Activated CD4-positive, alpha-beta T cell treated with anti-CD3 and anti-CD28 coated beads for 1 hour (primary cell): ENCODE results near the gene TMEM50B.
"Not testable (repeated sequence)": the region's sequence is repeated elsewhere in the genome, so short reads cannot be mapped to it uniquely, and the experiment has no call there.

Experiments used
- DNase-seq: peaks from one replicate; pipeline ENCODE4 v3.0.0-alpha.2; 2020

Gene TMEM50B

DNA sequence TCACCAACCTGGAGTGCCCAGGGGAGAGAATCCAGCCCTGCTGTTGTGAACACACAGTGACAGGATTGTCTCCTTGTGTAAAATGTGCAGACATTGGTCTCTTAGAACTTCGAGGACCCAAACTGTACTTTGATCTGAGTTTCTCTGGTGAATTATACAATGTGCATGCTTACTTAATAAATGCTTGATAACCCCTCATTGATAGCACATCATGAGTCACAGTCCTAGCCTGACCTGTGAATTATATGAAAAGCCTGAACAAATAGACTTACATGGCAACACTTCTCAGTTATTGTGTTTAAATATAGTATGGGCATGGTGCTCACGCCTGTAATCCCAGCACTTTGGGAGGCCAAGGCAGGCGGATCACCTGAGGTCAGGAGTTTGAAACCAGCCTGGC is 53.9 kb downstream of the TMEM50B start:
- no peak for DNase-seq

DNA sequence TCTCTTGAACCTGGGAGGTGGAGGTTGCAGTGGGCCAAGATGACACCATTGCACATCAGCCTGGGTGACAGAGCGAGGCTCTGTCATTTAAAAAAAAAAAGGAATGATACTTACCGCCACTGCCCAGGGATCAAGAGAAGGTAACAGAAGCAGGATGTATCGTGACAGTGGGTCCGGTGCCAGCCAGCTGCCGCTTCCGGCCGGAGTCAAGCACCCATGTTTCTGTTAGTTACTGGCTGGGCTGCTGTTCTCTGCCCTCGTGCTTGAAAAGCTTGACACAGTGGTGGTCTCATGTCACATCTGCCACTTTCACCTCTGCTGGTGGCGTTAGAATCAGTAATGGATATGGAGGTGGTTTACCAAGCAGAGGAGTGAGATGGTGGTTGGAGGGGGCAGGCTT is 55.6 kb downstream of the TMEM50B start:
- no peak for DNase-seq

DNA sequence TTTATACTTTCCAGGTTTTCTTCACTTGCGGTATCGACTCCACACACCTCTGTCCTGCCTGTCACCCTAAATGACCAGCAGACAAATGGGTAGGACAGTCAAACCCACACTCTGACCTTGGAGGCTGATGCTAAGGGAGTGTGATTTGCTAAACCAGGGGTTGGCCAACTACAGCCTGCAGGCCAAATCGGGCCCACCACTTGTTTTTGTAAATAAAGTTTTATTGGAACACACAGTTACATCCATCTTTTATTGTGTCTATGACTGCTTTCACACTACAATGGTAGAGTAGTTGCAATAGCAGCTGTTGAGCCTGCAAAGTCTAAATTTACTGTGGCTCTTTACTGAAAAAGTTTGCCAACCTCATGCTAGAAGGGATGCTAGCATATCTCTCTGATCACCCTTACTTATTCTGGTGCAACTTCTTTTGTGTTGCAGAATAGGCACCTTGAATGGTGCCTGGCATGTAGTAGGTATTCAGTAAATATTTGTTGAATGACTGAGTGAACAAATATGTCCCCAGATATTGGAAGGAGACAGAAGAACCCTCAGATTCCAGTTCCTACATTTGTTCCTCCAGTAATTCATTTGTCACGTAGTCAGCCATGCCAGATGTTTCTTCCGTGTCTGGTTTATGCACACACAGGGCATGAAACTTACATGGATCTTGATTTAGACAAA is 57.9 kb downstream of the TMEM50B start:
- DNase-seq: no peak

DNA sequence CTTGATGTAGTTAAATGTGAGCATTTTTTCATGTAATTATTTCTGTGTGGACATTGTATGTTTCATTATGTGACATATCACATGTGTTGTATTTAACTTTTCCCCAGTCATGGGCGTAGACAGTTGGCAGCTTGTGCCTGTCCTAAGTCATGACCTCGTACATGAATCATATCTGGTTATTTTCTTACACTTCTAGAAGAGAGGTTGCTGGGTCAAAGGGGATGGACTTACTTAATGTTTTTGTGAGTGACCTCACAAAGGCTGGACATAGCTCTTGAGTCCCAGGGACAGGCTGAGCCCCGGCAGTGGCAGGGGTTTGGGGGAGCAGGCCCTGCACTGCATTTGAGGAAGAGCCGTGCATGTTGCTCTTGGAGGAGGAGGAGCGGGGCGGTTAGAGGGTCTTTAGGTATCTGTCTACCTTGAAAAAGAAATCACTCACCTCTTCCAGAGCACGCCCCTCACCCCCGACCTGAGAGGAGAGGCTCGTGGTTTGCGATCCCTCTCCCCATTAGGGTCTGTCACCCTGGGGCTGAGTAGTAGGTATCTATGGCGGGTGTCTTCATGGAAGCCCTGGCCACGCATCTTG is 60.1 kb downstream of the TMEM50B start:
- DNase-seq: no peak

DNA sequence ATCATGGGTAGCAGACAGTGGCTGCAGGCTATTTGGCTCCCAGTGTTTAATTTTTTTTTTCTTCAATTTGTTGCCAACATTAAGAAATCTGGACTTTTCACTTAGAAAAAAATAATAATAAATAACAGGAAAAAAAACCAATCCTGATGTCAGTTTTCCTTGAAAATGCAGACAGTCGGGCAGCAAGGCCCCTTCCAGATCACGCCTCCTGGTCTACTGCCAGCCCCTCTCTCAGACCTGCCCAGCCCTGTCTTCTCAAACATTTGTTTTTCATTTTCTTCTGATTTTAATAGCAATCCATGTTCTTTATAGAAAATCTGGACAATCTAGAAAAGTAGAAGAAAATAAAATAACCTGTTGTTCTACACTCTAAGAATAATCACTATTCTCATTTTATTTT is 61.1 kb downstream of the TMEM50B start:
- no peak for DNase-seq

DNA sequence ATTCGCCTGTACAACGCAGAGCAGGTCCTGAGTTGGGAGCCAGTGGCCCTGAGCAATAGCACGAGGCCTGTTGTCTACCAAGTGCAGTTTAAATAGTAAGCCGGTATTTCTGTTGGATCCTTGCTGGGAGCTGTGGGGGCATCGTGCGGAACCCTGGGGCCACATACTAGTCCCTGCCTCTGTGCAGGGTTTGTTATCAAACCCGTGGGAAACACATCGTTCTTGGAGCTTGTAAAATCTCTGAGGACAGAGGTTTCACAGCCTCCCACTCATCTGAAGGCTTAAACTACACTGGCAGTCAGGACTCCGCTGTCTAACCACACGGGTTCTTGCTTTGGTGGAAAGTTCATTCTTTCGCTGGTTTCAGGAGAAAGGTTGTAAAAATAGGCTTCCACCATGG is 64.8 kb downstream of the TMEM50B start:
- DNase-seq: no peak

DNA sequence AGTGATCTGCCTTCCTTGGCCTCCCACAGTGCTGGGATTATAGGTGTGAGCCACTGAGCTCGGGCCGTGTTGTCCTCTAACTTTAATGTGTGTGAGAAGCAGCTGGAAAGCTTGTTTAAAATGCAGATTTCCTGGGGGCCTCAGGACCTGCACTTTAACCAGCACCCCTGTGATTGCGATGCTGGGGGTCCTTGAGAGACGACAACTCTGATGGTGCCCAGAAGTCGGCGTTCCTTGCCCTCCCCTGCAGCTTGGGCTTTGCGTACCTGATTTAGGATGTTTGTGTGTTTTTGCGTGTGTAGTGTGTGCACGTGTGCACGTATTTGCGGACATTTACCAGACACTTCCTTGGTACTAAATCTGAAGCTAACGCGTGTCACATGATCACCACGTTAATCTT is 65.7 kb downstream of the TMEM50B start:
- DNase-seq: no peak

DNA sequence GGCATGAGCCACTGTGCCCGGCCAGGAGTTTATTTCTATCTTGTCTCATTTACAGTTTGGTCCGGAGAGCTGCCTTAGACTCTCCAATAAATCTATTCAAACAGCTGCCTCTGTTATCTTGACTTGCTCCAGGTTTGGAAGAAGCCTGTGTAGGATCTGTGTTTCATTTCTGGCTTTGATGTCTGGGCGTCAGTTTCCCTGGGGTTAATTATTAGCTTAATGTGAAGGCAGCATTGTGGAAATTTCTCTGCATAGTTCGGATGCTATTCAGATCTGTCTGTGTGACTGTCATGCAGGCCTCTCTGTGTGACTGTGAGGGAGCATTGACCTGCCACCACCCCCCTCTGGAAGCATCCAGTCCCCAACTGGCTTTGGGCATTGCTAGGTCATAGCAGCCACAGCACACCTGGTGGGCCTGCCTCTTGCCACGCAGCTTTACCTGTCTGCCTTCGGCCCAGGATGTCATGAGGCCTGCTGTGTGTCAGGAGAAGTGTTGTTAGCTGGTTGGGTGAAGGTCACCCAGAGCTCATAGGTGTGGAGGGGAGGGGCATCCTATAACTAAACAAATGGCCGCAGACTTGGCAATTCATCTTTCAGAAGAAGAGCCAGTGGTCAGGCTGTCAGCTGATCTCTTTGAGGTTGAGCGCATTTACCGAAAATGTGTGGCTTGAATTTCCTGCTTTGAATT is 66.8 kb downstream of the TMEM50B start:
- no peak for DNase-seq

DNA sequence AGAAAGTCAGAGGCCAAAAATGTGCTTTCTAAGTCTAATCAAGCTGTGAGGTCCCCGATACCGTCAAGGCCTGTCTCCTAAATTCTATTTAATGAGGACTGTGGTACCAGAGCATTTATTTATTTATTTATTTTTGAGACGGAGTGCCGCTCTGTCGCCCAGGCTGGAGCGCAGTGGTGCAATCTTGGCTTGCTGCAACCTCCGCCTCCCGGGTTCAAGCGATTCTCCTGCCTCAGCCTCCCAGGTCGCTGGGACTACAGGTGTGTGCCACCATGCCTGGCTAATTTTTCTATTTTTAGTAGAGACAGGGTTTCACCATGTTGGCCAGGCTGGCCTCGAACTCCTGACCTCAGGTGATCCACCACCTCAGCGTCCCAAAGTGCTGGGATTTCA is 67.3 kb downstream of the TMEM50B start:
- DNase-seq: not testable (repeated sequence)

DNA sequence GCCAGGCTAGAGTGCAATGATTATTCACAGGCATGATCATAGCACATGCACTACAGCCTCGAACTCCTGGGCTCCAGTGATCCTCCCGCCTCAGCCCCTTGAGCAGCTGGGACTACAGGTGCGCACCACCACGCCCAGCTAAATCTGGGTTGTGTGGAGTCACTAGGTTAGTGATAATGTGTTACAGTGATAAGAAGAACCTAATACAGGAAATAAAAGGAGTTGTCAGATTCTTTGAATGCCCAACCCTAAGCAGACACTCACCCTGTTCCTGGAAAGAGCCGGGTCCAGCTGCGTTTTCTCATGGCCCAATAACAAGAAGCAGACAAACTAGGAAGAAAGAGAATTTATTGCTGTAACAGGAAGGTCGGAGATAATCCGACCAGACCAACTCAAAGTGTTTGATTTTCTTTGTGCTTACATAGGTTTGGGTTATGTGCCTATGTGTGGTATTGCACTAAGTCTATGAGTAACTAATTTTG is 67.8 kb downstream of the TMEM50B start:
- no peak for DNase-seq

DNA sequence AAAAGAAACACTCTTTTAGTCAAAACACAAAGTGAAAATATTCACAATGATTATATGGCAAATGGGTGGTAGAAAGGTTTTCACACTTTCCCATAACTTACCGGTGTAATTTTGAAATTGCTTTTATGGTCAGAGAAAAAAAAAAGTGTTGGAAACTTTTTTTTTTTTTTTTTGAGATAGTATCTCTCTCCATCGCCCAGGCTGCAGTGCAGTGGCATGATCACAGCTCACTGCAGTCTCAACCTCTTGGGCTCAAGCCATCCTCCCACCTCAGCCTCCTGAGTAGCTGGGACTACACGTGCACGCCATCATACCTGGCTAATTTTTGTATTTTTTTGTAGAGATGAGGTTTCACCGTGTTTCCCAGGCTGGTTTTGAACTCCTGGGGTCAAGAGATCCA is 73.3 kb downstream of the TMEM50B start:
- DNase-seq: no peak

DNA sequence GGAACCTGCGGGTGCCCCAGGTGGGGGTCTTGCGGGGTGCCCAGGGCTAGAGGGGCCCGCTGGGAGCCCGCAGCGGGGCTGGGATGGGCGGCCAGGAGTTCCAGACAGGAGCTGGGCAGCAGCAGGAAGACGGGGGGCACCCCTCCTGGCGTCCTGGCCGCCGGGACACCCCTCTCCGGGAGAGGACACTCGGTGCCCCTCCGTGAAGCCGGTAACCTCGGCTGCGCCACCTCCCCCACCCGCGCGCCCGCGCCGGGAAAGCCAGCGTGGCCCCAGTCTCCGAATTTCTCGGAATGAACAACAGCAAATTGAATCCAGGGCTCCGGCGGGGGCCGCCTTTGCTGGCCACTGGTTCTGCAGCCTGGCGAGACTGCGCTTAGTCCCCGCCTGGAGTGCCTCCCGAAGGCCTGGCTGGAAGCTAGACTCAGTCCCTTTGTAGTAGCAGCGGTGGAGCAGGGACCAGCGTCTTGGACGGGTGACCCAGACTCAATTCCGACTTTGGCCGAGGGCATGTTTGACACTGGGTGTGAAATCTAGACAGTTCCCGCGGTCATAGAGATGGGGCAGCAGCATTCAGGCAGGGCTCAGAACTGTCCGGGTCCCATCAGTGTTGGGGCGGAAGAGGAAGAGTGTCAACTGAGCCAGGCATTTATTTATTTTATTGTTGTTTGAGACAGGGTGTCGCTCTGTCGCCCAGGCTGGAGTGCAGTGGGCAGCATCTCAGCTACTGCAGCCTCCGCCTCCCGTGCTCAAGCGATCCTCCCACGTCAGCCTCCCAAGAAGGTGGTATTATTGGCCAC is 75.8 kb downstream of the TMEM50B start:
- DNase-seq: no peak

DNA sequence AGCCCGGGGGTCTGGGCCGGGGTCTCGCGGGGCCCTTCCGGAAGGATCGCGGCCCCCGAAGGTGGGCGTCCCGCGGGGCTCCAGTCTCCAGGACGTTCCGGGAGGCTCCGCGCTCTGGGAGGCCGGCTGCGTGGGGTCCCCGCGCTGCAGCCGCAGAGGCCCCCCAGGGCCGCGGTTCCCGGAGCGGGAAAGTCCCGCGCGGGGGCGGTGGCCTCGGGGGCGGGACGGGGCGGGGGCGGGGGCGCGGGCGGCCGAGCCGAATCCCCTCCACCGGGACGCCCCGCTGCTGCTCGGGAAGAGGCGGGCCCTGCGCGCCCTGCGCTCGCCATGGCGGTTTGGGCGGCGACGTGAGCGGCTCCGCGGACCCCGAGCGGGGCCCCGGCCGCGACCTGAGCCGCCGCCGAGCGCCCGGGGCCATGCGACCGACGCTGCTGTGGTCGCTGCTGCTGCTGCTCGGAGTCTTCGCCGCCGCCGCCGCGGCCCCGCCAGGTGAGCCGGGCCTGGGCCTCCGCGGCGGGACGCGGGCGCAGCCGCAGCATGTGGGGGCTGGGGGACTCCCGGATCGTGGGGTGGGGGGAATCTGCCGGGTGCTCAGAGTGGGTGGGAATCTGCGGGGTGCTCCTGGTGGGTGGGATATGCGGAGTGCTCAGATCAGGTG is 76.5 kb downstream of the TMEM50B start, which contains the start of gene IFNGR2:
IFNGR2 (plus strand) TSS at position 286 of the 658 bp plus-strand sequence; CDS start at position 417, 131 bp downstream.
- peak; percentile 39 for DNase-seq

DNA sequence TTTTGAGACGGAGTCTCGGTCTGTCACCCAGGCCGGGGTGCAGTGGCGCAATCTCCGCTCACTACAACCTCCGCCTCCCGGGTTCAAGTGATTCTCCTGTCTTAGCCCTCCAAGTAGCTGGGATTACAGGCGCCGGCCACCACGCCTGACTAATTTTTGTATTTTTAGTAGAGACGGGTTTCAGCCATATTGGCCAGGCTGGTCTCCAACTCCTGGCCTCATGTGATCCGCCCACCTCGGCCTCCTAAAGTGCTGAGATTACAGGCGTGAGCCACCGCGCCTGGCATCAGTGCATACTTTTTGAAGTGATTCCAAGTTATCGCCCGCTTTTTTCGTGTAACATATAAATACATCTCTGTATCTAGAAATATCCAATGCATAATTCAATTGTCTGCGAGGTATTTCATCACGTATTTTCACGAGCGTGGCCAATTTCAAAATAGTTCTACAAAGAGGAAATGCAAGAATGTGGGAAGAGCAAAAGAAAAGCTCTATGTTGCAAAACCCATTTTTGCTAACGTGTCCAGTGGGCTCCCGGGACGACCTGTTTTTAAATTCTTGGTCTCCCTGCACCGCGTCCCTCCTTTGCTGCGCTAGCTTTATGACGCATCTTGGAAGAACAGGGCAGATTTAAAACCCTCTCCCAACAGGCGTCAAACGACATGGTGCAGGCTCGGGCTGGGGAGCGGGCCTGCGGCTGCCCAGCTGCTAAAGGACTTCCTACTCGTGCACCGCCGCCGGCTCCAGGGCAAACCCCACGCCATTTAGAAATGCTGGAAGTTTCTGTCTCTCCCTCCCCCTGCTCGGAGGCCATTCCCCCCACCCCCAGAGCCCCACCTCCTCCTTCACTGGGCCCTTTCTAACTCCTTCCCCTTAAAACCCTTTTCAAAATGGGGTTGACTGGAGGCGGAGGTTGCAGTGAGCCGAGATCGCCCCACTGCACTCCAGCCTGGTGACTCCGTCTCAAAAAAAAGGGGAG is 77.5 kb downstream of the TMEM50B start:
- no peak for DNase-seq

DNA sequence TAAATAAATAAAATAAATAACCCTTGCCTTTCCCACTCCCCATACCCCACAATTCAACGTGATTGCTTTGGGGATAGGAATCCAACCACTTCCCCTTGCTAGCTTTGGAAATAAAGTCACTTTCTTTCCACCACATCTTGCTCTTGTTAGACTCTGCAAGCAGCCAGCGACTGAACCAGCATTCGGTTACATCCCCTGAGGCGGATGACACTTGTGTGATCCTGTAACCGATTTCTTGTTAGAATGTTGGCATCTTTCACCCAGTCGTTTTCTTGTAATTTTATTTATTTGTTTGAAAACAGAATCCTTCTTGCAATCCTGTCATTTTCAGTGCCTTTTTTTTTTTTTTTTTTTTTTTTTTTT is 78.2 kb downstream of the TMEM50B start:
- DNase-seq: no peak
